Erythroblast (primary cell): Measurements from ENCODE around the gene DNASE1L2.

Experiments used
- DNase-seq, 2 experiments: peaks; one replicate each; lab custom pipeline; 2025; lab: John Stamatoyannopoulos, UW
- GATA1 ChIP-seq: IDR thresholded peaks from 2 replicates; pipeline ENCODE4 v1.6.1; 2011; ENCODE audit warnings: low read depth, mild to moderate bottlenecking, control low read depth, low read length, moderate library complexity
- POLR2A ChIP-seq: IDR thresholded peaks from 2 replicates; pipeline ENCODE4 v1.6.1; 2011; ENCODE audit warnings: mild to moderate bottlenecking, low read length

The DNASE1L2 gene

DNA sequence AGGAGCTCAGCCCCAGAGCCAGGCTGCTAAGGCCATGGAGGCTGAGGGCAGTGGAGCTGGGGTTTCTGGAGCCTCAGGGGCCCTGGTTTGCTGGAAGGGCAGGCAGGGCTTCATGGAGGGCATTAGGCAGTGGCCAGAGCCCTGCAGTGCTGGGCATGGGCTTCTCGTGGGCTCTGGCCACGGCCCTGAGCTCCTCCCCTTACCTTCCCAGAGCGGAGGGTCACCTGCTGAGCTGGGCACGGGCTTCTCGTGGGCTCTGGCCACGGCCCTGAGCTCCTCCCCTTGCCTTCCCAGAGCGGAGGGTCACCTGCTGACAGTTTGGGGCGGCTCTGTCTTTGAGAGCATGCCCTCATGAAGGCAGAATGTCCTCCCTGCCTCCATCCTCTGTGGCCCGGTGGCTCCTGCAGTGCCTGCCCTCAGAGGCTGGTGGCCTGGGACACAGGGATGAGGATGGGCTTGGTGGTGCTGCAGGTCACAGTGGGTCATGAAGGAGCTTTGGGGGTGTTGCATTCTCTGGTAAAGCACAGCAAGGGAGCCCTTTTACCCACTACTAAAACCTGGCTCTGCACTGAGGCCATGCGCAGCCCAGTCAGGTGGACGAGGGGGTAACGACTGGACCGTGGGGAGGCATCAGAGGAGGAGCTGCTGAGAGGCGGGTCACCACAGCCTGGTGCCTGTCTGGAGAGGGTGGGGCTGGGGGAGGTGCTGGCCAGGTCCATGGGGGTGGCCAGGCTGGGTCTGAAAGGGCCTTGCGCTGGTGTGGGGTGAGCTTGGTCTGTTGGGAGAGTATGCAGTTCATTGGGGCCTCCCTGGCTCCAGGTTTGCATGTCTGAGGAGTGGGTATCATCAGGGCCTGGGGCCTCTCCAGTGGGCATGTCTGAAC lies 34.6 kb downstream of the DNASE1L2 start:
- TF ChIP-seq GATA1 (no peak), POLR2A (no peak)
- no peak for DNase-seq

DNA sequence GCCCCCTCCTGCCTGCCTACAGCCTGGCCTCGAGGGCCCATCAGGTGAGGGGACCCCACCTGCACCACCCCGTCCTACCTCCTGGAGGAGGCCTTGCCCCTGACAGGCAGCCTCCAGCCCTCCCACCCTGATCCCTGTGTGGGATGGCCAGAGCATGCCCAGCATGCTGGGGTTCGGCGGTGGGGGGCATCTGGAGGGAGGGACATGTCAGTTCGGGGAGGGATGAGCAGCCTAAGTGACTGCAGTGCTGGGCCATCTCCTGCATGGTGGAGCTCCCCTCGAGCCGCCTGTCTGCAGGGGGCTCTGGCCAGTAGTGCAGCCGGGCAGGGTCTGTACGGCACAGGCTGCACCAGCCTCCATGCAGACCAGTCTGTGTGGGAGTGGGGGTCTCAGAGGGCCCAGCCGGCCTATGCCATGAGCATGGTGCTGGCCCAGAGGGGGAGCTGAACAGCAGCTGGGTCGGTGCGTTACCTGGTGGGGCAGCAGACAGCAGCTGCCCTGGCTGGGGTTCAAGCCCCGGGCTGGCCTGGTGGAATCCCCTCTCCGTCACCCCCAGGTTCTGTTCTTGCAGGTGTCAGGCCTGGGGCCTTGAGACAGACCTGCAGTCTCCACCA lies 35.7 kb downstream of the DNASE1L2 start:
- DNase-seq = no peak
- TF ChIP-seq GATA1 = no peak
- TF ChIP-seq POLR2A = no peak

DNA sequence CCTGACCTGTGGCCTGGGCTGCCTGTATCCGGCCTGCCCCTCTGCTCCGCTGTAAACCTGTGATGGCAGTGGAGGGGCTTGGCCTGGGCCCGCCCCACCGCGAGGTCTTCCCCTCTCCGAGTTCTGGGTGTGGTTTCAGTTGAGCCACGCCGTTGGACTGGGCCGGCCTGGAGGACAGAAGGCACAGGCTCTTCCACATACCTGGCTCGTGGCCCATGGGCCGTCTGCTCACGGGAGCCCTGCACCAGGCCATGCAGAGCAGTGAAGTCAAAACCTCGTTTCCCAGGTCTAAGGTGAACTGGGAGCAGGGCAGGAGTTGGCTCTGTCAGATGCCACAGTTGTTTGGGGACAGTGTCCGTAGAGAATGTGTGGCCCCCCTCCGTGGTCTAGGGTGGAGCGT lies 37.2 kb downstream of the DNASE1L2 start:
- TF ChIP-seq POLR2A (no peak), GATA1 (no peak)
- DNase-seq = no peak

DNA sequence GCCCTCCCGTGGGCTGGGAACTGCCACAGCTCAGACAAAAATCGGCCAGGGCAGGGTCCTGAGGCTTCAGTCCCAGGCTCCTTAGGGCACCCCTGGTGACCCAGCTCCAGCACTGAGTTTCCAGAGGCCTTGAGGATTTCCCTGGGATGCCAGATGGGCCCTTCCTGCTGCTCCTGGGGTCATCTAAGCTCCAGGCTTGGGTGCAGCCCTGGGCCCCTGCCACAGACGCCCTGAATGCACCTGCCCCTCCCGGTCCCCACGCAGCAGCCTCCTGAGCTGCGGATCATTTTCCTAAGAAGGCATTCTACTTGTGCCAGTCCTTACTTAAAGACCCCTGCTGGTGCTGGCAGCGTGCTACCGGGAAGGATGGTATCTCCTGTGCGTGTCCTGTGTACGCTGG lies 37.7 kb downstream of the DNASE1L2 start:
- no peak for DNase-seq
- TF ChIP-seq GATA1 (no peak), POLR2A (no peak)

DNA sequence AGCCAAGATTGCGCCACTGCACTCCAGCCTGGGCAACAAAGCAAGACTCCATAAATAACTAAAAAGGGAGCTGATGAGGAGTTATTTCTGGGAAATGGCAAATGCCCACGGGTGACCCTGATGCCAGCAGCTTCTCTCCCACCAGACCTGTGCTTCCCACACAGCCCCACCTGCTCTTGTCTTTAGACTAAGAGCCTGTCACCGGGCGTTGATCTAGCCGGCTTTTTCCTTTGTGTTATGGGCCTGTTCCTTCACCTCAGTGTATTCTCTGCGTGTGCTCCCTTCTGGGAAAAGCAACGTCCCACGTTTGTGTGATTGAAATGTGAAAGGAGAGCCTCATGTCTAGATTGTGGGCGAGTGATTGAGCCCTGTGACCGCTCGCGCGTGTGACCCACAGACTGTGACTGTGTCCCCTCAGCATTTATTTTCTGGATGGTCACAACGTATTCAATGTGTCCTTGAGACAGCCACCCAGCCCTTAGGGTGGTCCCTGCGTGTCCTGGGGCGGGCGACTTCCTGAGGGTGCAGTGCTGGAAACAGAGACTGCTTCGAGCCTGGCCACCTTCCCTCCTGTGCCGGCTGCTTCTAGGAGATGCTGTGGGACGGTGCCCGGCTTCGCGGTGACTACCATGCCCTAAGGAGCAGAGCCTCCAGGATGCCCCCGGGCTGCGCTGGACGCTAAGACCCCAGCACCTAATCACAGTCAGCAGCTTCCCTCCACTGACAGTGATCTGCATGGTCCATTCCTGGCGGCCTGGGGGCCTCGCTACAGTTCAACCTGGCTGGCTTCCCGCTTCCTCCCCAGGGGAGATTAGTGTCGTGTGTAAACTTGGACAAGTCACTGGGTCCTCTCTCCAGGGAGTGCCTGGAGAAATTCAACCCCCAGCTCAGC lies 39.5 kb downstream of the DNASE1L2 start:
- TF ChIP-seq POLR2A (no peak), GATA1 (no peak)
- DNase-seq = no peak

DNA sequence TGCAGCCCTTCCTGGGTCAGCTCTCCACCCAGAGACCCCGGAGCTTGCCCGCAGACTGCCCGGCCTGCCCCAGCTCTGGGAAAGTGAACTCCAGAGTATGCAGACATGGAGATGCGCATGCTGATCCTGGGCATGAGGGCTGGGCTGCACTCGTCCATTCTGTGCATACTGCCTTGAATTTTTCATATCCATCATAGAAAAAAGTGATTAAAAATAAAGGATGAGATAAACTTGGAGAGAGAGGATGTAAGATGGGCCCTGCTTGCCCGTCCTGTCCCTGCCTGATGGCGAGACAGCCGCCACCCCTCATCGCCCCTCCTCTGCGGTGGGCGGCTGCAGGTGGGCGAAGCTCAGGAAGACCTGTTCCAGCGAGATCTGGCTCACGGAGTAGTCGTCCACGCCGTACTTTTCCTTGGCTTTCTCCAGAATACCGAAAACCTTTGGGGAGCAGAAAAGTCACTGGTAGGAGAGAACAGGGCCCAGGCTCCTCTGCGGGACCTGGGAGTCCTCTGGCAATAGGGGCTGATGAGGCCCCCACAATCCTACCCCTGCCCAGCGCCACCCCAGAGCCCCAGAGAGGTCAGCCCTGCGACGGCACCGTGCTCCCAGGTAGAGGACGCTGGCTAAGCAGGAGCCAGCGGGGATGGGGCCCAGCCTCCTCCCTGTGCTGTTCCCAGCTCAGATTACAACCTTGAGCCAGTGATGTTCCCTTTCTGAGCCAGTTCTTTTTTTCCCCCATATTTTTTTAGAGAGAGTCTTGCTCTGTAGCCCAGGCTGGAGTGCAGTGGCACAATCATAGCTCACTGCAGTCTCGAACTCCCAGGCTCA lies 40.3 kb downstream of the DNASE1L2 start:
- TF ChIP-seq GATA1 = no peak
- TF ChIP-seq POLR2A = no peak

DNA sequence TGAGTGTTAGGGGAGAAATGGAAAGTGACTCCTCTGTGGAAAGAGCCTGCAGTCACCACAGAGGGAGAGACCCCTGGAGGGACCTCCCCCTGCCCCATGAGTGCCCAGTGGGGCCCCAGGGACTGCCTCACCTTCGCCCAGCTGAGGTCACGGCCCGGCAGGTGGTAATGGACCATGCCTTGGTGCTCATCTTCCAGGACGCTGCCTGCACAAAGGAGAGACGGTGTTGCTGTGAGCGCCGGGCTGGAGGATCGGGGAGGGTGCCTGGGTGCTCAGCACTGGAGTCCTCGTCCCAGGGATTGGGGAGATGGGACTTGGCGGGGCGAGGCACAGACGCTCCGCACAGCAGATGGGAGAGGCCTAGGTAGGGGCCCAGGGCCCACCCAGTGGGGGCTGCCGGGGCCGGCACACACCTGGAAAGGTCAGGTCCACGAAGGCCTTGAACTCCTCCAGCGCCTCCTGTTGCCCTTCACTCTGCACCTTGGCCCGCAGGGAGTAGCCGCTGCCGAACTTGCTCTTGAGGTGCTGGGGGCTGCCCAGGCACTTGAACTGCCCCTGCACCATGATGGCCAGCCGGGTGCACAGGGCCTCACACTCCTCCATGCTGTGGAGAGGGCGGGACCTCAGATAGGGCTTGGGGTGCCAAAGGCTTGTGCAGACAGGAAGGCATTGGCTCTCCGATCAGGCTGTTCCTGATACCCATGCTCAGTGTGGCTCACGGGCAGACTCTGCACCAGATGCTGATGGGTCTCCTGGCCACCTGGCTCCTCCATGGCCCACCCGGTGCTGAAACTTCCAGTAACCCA lies 41.4 kb downstream of the DNASE1L2 start:
- no peak for DNase-seq
- no peak for TF ChIP-seq POLR2A
- TF ChIP-seq GATA1 = no peak

More for the DNA sequence above, 40.3 kb downstream of the DNASE1L2 start:
- DNase-seq = no peak

DNA sequence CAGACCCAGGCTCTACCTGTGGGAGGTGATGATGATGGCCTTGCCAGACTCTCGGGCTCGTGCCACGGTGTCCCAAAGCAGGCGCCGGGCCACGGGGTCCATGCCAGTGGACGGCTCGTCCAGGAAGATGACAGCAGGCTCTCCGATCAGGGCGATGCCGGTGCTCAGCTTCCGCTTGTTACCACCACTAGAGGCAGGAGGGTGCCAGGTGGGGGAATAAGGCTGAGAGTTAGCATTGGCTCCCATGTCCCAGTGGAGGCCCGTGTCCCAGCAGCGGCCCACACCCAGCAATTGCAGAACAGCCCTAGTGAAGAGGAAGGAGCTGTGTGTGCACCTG lies 42.0 kb downstream of the DNASE1L2 start:
- DNase-seq = no peak
- no peak for TF ChIP-seq GATA1

DNA sequence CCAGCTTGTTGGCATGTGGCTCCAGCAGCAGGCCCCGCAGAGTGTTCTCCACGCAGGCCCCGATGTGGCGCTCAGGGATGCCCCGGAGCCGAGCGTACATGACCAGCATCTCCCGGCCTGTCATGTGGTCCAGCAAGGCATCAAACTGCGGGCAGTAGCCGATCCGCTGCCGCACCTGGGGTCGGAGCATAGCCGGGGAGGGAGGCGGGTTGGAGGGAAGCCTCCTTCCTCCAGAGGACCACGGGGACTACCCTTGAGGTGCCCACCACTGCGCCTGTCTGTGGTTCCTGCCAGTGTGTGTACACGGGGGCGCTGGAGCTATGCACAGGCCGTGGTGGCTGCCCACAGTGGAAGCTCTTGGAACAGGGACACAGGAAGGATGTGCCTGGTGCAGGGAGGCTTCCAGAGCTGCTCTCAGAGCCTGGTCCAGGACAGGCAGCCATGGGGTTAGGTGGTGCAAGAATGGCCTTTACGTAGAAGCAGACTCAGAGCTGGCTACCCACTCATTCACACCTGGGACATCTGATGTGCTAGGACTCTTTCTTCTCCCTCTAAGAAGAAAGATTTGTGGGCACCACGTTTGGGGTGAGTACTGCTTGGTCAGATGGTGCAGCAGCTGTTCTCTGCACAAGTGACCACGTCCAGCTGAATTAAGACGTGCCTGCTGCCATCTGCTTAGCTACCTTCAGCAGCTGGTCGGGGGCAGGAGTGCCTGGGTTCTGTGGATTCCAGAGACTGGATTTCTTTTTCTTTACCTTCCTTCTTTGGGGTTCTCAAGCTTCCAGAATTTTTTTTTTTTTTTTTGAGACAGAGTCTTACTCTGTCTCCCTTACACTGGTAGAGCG lies 42.9 kb downstream of the DNASE1L2 start:
- no peak for TF ChIP-seq POLR2A
- TF ChIP-seq GATA1 = no peak

DNA sequence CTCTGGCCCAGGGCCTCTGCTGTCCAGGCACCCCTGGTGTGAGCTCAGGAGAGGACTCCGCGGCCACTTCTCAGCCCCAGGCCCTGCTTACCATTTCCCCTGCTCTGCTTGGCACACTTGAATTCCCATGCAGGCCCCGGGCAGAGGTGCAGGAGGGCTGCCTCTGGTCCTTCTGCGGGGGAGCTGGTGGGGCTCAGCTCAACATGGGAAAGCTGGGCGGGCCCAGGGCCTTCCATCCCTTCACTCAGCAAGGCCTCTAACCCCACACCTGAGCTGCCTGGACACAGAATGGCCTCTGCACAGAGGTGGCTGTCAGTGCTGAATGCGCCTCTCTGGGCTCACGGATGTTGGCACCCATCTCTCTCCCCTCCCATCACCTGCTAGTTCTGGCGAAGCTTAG lies 44.2 kb downstream of the DNASE1L2 start:
- no peak for DNase-seq
- no peak for TF ChIP-seq POLR2A
- TF ChIP-seq GATA1 = no peak

More for the DNA sequence above, 42.9 kb downstream of the DNASE1L2 start:
- no peak for DNase-seq

DNA sequence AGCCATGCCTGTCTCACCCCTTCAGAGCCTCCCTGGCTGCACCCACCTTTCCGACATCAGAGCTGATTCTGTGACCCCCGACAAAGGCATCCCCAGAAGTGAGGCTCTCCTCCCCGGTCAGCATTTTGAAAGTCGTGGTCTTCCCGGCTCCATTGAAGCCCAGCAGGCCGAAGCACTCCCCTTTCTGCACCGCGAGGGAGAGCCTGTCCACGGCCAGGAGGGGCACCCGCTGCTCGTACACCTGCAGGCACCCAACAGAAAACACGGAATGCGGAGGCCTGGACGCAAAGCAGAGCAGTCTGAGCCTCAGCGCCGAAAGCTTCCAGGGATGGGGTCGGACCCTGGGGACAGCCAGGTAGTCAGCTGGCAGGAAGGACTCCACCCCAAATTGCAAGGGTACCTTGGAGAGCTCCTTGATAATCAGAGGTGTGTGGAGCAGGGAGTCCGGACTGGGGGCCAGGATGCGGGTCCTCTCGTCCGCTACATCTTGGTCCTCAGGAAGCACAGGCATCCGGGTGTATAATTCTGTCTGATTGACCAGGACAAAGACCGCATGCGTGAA lies 44.8 kb downstream of the DNASE1L2 start:
- DNase-seq = no peak
- no peak for TF ChIP-seq GATA1
- TF ChIP-seq POLR2A = no peak
